Measurements from ENCODE around the gene F10.

GRCh38 chr13:113091211-113091771, 31.3 kb upstream of the F10 start:
- no peak for TF ChIP-seq POLR2A (IDR thresholded peaks at IDR 0.05)
- TF ChIP-seq CTCF (IDR thresholded peaks at IDR 0.05) = no peak
